Liver (tissue), 9 donors: ENCODE data around the gene TNC. TPM values are rescaled to one million over a fixed set of nuclear protein-coding genes. Genes with fewer than 3 reads are reported as not detected.

ENCODE experiments used
- DNase-seq: peaks from one replicate; pipeline ENCODE4 v3.0.0-alpha.2; 2017; ENCODE audit warnings: low spot score
- H3K27ac ChIP-seq, 2 donors: one replicate each; pipeline ENCODE4 v1.7.0; 2013; ENCODE audit warnings: inconsistent platforms in 2 of 2, low read length in 2 of 2, control low read depth in 1 of 2, low read depth in 1 of 2, mild to moderate bottlenecking in 1 of 2
- H3K27me3 ChIP-seq, 4 donors: one replicate each; pipeline versions ENCODE4 v1.6.1 to v1.7.0; 2013; ENCODE audit warnings: low read length in 3 of 4, inconsistent platforms in 1 of 4, mild to moderate bottlenecking in 1 of 4, moderate library complexity in 1 of 4; ENCODE audit not compliant: control insufficient read depth in 4 of 4, insufficient read depth in 4 of 4
- H3K36me3 ChIP-seq, 4 donors: one replicate each; pipeline versions ENCODE4 v1.6.1 to v1.7.0; 2013; ENCODE audit warnings: low read length in 3 of 4, mild to moderate bottlenecking in 3 of 4, low read depth in 1 of 4, moderate library complexity in 1 of 4; ENCODE audit not compliant: control insufficient read depth in 4 of 4, insufficient read depth in 3 of 4
- H3K4me1 ChIP-seq, 4 donors: one replicate each; pipeline versions ENCODE4 v1.6.1 to v1.7.0; 2013; ENCODE audit warnings: low read length in 3 of 4, mild to moderate bottlenecking in 3 of 4, moderate library complexity in 1 of 4; ENCODE audit not compliant: control insufficient read depth in 4 of 4, insufficient read depth in 4 of 4
- H3K4me3 ChIP-seq, 3 donors: one replicate each; pipeline versions ENCODE4 v1.6.1 to v1.7.0; 2013; ENCODE audit warnings: low read length in 3 of 3, control low read depth in 1 of 3, low read depth in 1 of 3, mild to moderate bottlenecking in 1 of 3
- H3K9ac ChIP-seq, 2 donors: one replicate each; pipeline ENCODE4 v1.7.0; 2013; ENCODE audit warnings: low read length in 2 of 2, mild to moderate bottlenecking in 2 of 2, moderate library complexity in 2 of 2, control low read depth in 1 of 2, low read depth in 1 of 2
- H3K9me3 ChIP-seq, 4 donors: one replicate each; pipeline versions ENCODE4 v1.6.1 to v1.7.0; 2013; ENCODE audit warnings: low read length in 3 of 4; ENCODE audit not compliant: control insufficient read depth in 4 of 4
- FOXA2 ChIP-seq: IDR thresholded peaks from 2 replicates; pipeline ENCODE4 v1.6.1; 2016; ENCODE audit warnings: antibody characterized with exemption
- GABPA ChIP-seq, 2 donors: IDR thresholded peaks in 1 of 2; conservative IDR thresholded peaks in 1 of 2; 2 replicates each; pipeline ENCODE4 v1.6.1; 2016; ENCODE audit warnings: antibody characterized with exemption in 2 of 2, mild to moderate bottlenecking in 1 of 2, moderate library complexity in 1 of 2
- HNF4G ChIP-seq: IDR thresholded peaks from 2 replicates; pipeline ENCODE4 v1.6.1; 2016; ENCODE audit warnings: antibody characterized with exemption
- JUND ChIP-seq, 2 donors: IDR thresholded peaks; 2 replicates each; pipeline ENCODE4 v1.6.1; 2016; ENCODE audit warnings: antibody characterized with exemption in 2 of 2
- NR2F2 ChIP-seq: IDR thresholded peaks from 2 replicates; pipeline ENCODE4 v1.6.1; 2016; ENCODE audit warnings: antibody characterized with exemption
- RAD21 ChIP-seq, 2 donors: IDR thresholded peaks; 2 replicates each; pipeline ENCODE4 v1.6.1; 2016; ENCODE audit warnings: antibody characterized with exemption in 2 of 2, mild to moderate bottlenecking in 2 of 2
- RXRA ChIP-seq, 2 donors: IDR thresholded peaks; 2 replicates each; pipeline ENCODE4 v1.6.1; 2017 to 2018; ENCODE audit warnings: antibody characterized with exemption in 2 of 2, mild to moderate bottlenecking in 1 of 2
- SP1 ChIP-seq: IDR thresholded peaks from 2 replicates; pipeline ENCODE4 v1.6.1; 2018; ENCODE audit warnings: antibody characterized with exemption, mild to moderate bottlenecking
- TAF1 ChIP-seq: conservative IDR thresholded peaks from 2 replicates; pipeline ENCODE4 v1.6.1; 2016; ENCODE audit warnings: antibody characterized with exemption, mild to moderate bottlenecking
- YY1 ChIP-seq: IDR thresholded peaks from 2 replicates; pipeline ENCODE4 v1.6.1; 2016; ENCODE audit warnings: antibody characterized with exemption, mild to moderate bottlenecking
- WGBS: extraction: QIAGEN DNeasy Blood & Tissue Kit; methylation state at CpG from one replicate; pipeline ENCODE4 v1.1.7; 2013; 5-methylcytosine and 5-hydroxymethylcytosine counted together
- polyA plus RNA-seq, 2 donors: library from polyadenylated mRNA; stranded (reverse) in 1 of 2; unstranded in 1 of 2; fragments of 200-250 nt in 1 of 2; fragments of >200 nt in 1 of 2; fragmentation: Nextera tagmentation in 1 of 2; extraction: Ambion mirVana in 1 of 2; gene quantifications; one replicate each; pipeline versions ENCODE4 v1.2.1 to v1.2.3, GENCODE V29; 2013 to 2015
- total RNA-seq, 2 donors: library from RNA; depleted of rRNA; stranded (reverse); fragments of >200 nt; gene quantifications; one replicate each; pipeline ENCODE4 v1.2.3, GENCODE V29; 2014
- TF ChIP-seq, protein P1 (sequence below): IDR thresholded peaks from 2 replicates; pipeline ENCODE4 v1.6.1; 2016; ENCODE audit warnings: antibody characterized with exemption
- TF ChIP-seq, protein P2 (sequence below): IDR thresholded peaks from 2 replicates; pipeline ENCODE4 v1.6.1; 2016; ENCODE audit warnings: antibody characterized with exemption, mild to moderate bottlenecking
- TF ChIP-seq, protein P3 (sequence below): IDR thresholded peaks from 2 replicates; pipeline ENCODE4 v1.6.1; 2016; ENCODE audit warnings: antibody characterized with exemption
- donor health status: healthy.
- donor health status: healthy.
- donor health status: healthy.
- donor health status: healthy.
- donor health status: healthy.

Gene TNC
- total and polyA plus RNA-seq, 4 donors = 0.19 to 6.3 (median 1.8) TPM

DNA sequence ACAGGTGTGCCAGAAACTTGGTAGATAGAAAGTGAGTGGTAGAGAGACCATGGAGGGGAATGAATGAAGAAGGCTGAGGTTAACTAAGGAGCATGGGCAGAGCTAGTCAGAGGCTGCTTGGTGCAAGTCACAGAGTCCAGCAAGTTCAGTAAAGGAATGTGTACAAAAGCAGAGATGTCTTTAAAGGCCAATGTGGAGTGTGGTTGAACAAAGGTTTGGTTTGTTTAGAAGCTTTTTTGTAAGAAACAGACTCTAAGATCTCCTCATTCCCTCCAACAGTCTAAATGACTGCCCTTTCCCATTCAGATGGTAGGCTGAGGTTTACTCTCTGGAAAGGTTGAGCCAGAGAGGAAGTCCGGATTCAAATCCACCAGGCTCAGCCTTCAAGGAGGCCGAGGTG lies 84.2 kb downstream of the TNC start:
- Histone ChIP-seq H3K27me3 (no peaks in the 10 kb centered on the region), H3K4me3 (no peak overlapping the region), H3K4me1 (no peaks in the 10 kb centered on the region), H3K27ac (no peak overlapping the region), H3K9me3 (no peaks in the 10 kb centered on the region), H3K36me3 (peaks cover 0 to 1% (median 0%) of the 10 kb centered on the region in 4 donors), H3K9ac (no peak overlapping the region)
- no peak for TF ChIP-seq YY1
- TF ChIP-seq, protein P1, sequence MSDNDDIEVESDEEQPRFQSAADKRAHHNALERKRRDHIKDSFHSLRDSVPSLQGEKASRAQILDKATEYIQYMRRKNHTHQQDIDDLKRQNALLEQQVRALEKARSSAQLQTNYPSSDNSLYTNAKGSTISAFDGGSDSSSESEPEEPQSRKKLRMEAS = no peak
- TF ChIP-seq HNF4G = no peak
- TF ChIP-seq, protein P2, sequence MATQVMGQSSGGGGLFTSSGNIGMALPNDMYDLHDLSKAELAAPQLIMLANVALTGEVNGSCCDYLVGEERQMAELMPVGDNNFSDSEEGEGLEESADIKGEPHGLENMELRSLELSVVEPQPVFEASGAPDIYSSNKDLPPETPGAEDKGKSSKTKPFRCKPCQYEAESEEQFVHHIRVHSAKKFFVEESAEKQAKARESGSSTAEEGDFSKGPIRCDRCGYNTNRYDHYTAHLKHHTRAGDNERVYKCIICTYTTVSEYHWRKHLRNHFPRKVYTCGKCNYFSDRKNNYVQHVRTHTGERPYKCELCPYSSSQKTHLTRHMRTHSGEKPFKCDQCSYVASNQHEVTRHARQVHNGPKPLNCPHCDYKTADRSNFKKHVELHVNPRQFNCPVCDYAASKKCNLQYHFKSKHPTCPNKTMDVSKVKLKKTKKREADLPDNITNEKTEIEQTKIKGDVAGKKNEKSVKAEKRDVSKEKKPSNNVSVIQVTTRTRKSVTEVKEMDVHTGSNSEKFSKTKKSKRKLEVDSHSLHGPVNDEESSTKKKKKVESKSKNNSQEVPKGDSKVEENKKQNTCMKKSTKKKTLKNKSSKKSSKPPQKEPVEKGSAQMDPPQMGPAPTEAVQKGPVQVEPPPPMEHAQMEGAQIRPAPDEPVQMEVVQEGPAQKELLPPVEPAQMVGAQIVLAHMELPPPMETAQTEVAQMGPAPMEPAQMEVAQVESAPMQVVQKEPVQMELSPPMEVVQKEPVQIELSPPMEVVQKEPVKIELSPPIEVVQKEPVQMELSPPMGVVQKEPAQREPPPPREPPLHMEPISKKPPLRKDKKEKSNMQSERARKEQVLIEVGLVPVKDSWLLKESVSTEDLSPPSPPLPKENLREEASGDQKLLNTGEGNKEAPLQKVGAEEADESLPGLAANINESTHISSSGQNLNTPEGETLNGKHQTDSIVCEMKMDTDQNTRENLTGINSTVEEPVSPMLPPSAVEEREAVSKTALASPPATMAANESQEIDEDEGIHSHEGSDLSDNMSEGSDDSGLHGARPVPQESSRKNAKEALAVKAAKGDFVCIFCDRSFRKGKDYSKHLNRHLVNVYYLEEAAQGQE = no peak
- no peak for TF ChIP-seq FOXA2
- WGBS = 93% methylated on average over 2 of the region's 2 CpGs
- DNase-seq = no peak

DNA sequence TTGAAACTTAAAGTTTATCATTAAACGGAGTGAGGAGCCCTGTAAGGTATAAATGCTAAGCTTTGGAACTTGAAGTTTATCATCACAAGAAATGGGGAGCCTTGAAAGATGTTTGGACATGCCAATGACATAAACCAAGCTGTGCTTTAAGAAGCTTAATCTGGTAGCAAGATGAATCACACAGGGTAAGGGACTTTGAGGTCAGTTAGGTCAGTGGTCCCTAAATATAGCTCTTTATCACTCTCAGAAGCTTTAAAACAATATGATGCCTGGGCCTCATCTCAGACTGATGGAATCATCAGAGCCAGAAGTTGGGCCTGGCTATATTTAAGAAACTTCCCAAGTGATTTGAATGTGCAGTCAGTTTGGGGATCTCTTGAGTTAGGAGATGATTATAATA lies 85.7 kb downstream of the TNC start:
- TF ChIP-seq SP1 = no peak
- no peak for TF ChIP-seq TAF1
- TF ChIP-seq, protein P1 = no peak
- no peak for TF ChIP-seq GABPA (IDR thresholded peaks at IDR 0.05 in 1 of 2, conservative IDR thresholded peaks at IDR 0.05 in 1 of 2)
- DNase-seq = no peak
- H3K4me3 ChIP-seq = no peak overlapping the region
- no peaks in the 10 kb centered on the region for H3K4me1 ChIP-seq
- H3K36me3 ChIP-seq = peaks cover 0 to 1% (median 0%) of the 10 kb centered on the region in 4 donors
- H3K9me3 ChIP-seq = no peaks in the 10 kb centered on the region
- 75% methylated on average over 1 of the region's 1 CpG for WGBS
- no peak overlapping the region for H3K27ac ChIP-seq
- H3K9ac ChIP-seq = no peak overlapping the region
- no peaks in the 10 kb centered on the region for H3K27me3 ChIP-seq

DNA sequence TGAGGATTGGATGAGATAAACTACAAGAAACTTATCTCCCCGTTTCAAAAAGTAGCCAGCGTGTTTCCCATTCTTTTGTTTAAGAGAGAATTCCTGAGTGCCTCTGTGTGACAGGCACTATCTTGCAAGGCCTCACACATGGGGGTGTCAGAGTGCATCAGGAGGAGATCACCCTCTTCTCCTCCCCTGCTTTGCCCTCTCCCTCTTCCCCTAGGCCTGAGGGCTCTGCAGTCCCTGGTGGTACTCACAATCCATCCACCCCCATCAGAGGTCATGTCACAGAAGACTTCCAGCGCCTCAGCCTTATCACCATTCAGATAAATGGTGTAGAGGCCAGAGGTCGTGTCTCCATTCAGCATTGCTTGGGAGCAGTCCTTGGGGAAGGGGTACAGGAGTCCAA lies 88.0 kb downstream of the TNC start:
- DNase-seq = no peak
- whole genome bisulfite sequencing = 69% methylated on average over 4 of the region's 4 CpGs
- Histone ChIP-seq H3K9ac (no peak overlapping the region), H3K4me3 (no peak overlapping the region), H3K9me3 (no peaks in the 10 kb centered on the region), H3K27me3 (no peaks in the 10 kb centered on the region), H3K4me1 (no peaks in the 10 kb centered on the region), H3K27ac (no peak overlapping the region), H3K36me3 (peaks cover 0 to 1% (median 0%) of the 10 kb centered on the region in 4 donors)
- TF ChIP-seq GABPA (IDR thresholded peaks at IDR 0.05 in 1 of 2, conservative IDR thresholded peaks at IDR 0.05 in 1 of 2) = no peak
- TF ChIP-seq JUND (IDR thresholded peaks at IDR 0.05) = no peak

DNA sequence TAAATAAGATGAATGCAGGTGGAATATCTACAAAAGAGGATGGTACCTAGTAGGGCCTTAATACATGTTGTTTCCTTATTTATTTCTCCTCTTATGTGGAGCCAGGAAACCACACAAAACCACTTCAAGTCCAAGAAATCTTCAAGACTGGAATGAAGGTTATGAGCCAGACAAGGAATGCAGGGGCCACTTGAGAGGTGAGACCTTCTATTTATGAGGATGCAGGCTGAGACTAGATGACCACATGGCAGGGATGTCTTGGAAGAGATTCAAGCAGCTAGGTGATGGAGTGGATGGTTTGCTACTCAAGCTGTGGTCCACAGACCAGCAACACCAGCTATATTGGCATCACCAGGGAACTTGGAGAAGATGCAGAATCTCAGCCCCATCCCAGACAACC lies 92.2 kb downstream of the TNC start:
- Histone ChIP-seq H3K36me3 (no peaks in the 10 kb centered on the region), H3K9me3 (no peaks in the 10 kb centered on the region), H3K4me1 (no peaks in the 10 kb centered on the region), H3K27ac (no peak overlapping the region), H3K4me3 (no peak overlapping the region), H3K27me3 (no peaks in the 10 kb centered on the region), H3K9ac (no peak overlapping the region)
- DNase-seq = no peak
- TF ChIP-seq GABPA (IDR thresholded peaks at IDR 0.05 in 1 of 2, conservative IDR thresholded peaks at IDR 0.05 in 1 of 2) (no peak), RAD21 (IDR thresholded peaks at IDR 0.05) (no peak), HNF4G (no peak), SP1 (no peak), FOXA2 (no peak), YY1 (no peak), TAF1 (no peak), NR2F2 (no peak), RXRA (IDR thresholded peaks at IDR 0.05) (no peak)
- TF ChIP-seq, protein P3, sequence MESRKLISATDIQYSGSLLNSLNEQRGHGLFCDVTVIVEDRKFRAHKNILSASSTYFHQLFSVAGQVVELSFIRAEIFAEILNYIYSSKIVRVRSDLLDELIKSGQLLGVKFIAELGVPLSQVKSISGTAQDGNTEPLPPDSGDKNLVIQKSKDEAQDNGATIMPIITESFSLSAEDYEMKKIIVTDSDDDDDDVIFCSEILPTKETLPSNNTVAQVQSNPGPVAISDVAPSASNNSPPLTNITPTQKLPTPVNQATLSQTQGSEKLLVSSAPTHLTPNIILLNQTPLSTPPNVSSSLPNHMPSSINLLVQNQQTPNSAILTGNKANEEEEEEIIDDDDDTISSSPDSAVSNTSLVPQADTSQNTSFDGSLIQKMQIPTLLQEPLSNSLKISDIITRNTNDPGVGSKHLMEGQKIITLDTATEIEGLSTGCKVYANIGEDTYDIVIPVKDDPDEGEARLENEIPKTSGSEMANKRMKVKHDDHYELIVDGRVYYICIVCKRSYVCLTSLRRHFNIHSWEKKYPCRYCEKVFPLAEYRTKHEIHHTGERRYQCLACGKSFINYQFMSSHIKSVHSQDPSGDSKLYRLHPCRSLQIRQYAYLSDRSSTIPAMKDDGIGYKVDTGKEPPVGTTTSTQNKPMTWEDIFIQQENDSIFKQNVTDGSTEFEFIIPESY = no peak
- TF ChIP-seq, protein P2 = no peak
- TF ChIP-seq, protein P1 = no peak
